ENCODE results near the gene TGFBR3L.

- TF ChIP-seq CTCF (IDR thresholded peaks at IDR 0.05) (no peak), ZFX (IDR thresholded peaks at IDR 0.05; ENCODE audit: borderline replicate concordance) (no peak)
These were observed 1.7 kb upstream of the TGFBR3L start for GRCh38 chr19:7912697-7913564.

Measured in 22Rv1 (cell line).